ENCODE results near the gene SHCBP1L.

DNA sequence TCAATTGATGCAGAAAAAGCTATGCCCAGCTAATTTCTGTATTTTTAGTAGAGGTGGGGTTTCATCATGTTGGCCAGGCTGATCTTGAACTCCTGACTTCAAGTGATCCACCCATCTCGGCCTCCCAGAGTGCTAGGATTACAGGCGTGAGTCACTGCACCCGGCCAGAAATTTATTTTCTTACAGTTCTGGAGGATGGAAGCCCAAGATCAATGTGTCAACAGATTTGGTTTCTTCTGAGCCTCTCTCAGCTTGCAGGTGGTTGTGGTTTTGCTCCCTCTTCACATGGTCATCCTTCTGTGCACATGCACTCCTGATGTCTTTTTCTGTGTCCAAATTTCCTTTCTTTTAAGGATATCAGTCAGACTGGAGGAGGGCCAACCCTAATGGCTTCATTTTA, 35.6 kb downstream of the SHCBP1L start:
- TF ChIP-seq, protein P1, sequence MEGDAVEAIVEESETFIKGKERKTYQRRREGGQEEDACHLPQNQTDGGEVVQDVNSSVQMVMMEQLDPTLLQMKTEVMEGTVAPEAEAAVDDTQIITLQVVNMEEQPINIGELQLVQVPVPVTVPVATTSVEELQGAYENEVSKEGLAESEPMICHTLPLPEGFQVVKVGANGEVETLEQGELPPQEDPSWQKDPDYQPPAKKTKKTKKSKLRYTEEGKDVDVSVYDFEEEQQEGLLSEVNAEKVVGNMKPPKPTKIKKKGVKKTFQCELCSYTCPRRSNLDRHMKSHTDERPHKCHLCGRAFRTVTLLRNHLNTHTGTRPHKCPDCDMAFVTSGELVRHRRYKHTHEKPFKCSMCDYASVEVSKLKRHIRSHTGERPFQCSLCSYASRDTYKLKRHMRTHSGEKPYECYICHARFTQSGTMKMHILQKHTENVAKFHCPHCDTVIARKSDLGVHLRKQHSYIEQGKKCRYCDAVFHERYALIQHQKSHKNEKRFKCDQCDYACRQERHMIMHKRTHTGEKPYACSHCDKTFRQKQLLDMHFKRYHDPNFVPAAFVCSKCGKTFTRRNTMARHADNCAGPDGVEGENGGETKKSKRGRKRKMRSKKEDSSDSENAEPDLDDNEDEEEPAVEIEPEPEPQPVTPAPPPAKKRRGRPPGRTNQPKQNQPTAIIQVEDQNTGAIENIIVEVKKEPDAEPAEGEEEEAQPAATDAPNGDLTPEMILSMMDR (IDR thresholded peaks at IDR 0.05; ENCODE audit: poor library complexity, severe bottlenecking): no peak
- TF ChIP-seq EZH2 (IDR thresholded peaks at IDR 0.05; ENCODE audit: borderline replicate concordance, insufficient read depth, low read length, poor library complexity, severe bottlenecking) (no peak), POLR2AphosphoS5 (IDR thresholded peaks at IDR 0.05) (no peak), TAF1 (IDR thresholded peaks at IDR 0.05; ENCODE audit: low read depth) (no peak)
- TF ChIP-seq, protein P2, sequence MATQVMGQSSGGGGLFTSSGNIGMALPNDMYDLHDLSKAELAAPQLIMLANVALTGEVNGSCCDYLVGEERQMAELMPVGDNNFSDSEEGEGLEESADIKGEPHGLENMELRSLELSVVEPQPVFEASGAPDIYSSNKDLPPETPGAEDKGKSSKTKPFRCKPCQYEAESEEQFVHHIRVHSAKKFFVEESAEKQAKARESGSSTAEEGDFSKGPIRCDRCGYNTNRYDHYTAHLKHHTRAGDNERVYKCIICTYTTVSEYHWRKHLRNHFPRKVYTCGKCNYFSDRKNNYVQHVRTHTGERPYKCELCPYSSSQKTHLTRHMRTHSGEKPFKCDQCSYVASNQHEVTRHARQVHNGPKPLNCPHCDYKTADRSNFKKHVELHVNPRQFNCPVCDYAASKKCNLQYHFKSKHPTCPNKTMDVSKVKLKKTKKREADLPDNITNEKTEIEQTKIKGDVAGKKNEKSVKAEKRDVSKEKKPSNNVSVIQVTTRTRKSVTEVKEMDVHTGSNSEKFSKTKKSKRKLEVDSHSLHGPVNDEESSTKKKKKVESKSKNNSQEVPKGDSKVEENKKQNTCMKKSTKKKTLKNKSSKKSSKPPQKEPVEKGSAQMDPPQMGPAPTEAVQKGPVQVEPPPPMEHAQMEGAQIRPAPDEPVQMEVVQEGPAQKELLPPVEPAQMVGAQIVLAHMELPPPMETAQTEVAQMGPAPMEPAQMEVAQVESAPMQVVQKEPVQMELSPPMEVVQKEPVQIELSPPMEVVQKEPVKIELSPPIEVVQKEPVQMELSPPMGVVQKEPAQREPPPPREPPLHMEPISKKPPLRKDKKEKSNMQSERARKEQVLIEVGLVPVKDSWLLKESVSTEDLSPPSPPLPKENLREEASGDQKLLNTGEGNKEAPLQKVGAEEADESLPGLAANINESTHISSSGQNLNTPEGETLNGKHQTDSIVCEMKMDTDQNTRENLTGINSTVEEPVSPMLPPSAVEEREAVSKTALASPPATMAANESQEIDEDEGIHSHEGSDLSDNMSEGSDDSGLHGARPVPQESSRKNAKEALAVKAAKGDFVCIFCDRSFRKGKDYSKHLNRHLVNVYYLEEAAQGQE (IDR thresholded peaks at IDR 0.05; ENCODE audit: borderline replicate concordance): no peak

Data from neural cell (in vitro differentiated cells).